Measurements from ENCODE around the gene LRRC63.
"Not testable (repeated sequence)": the region's sequence is repeated elsewhere in the genome, so short reads cannot be mapped to it uniquely, and the experiment has no call there.

LRRC63 gene

GRCh38 chr13:46267166-46267565, 55.4 kb downstream of the LRRC63 start:
- DNase-seq: no peak

GRCh38 chr13:46270416-46270815, 58.7 kb downstream of the LRRC63 start:
- DNase-seq: no peak

DNA sequence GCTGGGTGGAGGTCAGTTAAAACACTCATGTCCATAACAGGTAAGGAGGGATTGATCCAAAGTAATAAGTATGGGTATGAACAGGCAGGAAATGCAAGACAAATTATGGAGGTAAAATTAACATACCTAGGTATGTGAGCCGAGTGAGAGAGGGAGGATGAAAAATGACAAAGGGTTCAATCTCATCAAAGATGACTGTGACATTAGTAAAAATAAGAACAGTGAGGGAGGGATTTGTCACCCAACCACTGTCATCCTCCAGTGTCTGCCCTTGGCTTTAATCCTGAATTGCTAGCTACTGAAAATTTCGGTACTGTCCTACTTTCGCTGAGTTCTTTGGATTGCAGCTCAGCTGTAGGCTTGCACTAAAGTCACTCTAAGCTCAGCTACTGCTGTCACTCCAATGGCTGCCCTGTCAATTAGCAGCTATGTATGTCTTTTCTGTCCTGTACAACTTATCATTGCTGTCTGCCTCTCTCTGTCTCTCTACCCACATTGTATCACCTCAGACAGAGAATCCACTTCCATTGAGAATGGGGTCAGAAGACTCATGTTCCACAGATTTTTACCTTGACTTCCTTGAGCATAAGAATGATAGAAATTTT, 62.5 kb downstream of the LRRC63 start:
- DNase-seq: no peak

- no peak for DNase-seq
Observed at GRCh38 chr13:46278474-46278873, 66.7 kb downstream of the LRRC63 start.

GRCh38 chr13:46281779-46282178, 70.1 kb downstream of the LRRC63 start:
- no peak for DNase-seq

GRCh38 chr13:46283912-46284824, 72.4 kb downstream of the LRRC63 start:
- not testable (repeated sequence) for DNase-seq

DNA sequence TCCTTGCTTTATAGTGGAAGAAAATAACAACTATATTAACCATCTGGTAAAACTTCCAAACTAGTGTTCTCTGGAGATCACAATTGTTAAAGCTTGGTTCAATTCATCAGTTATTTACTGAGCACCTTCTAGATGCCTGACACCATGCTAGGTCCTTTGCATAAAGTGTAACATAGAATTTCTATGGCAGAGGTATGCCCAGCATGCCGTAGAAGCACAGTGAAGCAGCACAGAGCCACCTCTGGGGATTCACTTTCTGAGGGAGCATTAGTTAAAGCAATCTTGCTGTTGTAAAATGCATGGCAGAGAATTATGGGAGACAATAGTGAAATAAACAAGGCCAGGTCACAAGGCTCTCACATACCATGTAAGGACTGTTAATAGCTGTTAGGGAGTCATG, 75.2 kb downstream of the LRRC63 start:
- no peak for DNase-seq

- peak; percentile 21 for DNase-seq
Observed at GRCh38 chr13:46288570-46289259, 77.0 kb downstream of the LRRC63 start.

GRCh38 chr13:46289260-46289955, 77.7 kb downstream of the LRRC63 start:
- DNase-seq: no peak

DNA sequence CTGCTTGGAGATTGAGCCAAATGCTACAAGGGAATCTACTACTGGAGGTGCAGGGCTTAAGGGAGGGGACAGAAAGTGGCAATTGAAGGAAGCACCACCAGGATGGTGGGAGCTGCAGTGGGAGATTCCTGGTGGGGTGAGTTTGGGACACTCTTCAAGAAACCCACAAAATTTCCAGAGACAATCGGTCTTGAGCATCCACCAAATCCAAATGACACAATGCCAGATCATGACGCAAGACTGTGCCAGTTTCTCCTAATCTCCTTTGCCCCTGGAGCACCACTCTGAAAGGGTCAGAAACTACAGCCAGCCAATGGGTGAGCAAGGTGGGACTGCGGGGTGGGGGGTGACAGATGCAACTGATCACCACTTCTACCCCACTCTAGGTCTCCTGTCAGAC, 78.7 kb downstream of the LRRC63 start:
- no peak for DNase-seq

DNA sequence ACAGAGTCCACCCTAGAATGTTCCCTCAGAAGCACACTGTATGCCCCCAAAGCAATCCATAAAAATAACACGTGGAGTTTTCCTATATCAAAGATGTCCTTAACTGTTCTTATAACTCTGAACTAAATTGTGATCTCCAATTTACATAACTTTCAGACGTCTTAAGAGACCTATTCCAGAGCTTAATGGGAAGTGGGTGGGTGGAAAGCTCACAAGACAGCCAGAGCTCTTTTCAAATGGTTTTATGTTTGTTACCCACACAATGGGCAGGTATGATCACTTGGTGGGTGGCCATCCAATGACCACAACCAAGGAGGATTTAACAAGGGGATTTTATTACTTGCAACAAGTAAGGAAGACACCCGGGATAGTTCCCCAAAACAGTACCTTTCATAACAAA, 81.7 kb downstream of the LRRC63 start:
- no peak for DNase-seq

GRCh38 chr13:46295491-46296114, 83.9 kb downstream of the LRRC63 start:
- no peak for DNase-seq

DNA sequence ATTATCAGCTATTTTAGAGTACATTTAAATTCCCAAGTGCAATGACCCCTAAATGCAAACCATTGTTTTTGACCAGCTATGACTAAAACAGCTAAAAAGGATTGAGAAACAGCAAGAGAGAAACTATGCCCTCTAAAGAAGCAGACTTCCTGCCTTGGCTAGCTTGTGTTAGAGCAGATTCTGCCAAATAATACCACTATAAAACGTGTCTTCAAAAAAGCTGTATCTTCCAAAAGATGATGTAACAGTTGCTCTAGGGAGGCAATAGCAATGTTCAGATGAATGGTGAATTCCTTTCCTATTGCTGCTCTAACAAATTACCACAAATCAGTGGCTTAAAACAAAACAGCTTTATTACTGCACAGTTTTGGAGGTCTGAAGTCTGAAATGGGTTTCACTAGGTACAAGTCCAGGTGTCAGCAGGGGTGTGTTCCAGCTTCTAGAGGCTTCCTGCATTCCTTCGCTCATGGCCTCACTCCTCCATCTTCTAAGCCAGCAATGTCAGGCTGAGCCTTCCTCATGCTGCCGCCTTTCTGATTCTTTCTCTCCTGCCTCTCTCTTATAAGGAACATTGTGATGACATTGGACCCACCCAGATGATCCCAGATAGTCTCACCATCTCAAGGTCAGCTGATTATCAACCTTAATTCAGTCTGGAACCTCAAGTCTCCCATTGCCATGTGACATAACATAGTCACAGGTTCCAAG, 84.5 kb downstream of the LRRC63 start:
- DNase-seq: no peak

- no peak for DNase-seq
Observed at GRCh38 chr13:46296921-46297320, 85.2 kb downstream of the LRRC63 start.

DNA sequence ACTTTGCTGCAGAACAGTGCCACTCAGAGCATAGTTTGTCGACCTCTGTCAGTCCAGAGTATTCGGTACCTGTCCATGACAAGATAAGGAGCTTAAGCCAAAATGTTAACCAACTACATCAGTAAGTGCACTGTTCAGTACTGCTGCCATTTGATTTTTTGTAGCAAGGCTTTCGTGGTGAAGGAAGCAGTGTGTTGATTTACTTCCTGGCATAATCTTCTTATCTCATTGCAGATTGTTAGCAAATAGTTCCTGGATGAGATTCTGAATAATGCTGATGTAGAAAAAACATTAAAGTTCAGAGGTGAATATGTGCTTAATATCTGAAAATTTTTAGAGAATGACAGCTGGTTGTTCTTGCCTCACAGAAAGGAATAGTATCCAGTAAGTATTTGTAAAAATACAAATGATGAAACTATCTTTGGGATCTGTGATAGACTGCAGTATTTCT, 85.7 kb downstream of the LRRC63 start:
- DNase-seq: no peak

GRCh38 chr13:46303742-46304385, 92.1 kb downstream of the LRRC63 start:
- DNase-seq: no peak

DNA sequence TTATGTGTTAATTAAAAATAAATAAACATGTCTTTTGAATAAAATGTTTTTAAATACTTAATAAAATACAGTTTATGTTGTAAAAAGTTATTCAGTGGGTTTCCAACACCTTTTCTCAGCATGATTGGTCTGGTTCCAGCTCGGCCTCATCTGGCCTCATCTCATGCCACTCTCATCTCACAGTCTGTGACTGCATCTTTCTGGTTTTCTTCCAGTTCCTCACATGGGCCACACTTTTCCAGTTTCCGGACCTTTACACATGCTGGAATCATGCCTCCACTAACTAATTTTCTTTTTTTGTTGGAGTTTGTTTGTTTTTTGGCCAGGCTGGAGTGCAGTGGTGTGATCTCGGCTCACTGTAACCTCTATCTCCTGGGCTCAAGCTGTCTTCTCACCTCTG, 92.8 kb downstream of the LRRC63 start:
- DNase-seq: no peak

- no peak for DNase-seq
Observed at GRCh38 chr13:46307554-46307953, 95.8 kb downstream of the LRRC63 start.

GRCh38 chr13:46310066-46310465, 98.3 kb downstream of the LRRC63 start:
- no peak for DNase-seq

- DNase-seq: no peak
Observed at GRCh38 chr13:46311217-46311616, 99.5 kb downstream of the LRRC63 start.

GRCh38 chr13:46313024-46313423, 101.3 kb downstream of the LRRC63 start:
- DNase-seq: no peak
